LNCaP clone FGC (cell line): ENCODE data around the gene GPSM1.

ENCODE experiments used
- DNase-seq: peaks from one replicate; pipeline ENCODE4 v3.0.0-alpha.2; 2011; ENCODE audit warnings: low read depth
- H3K4me3 ChIP-seq: 2 replicates; pipeline ENCODE4 v1.5.1; 2011; ENCODE audit warnings: mild to moderate bottlenecking, low read depth, low read length, control low read depth
- CTCF ChIP-seq: IDR thresholded peaks from 2 replicates; pipeline ENCODE4 v1.5.1; 2012; ENCODE audit warnings: mild to moderate bottlenecking; ENCODE audit not compliant: control insufficient read depth, insufficient read depth; ENCODE audit errors: extremely low read depth

Gene GPSM1

GRCh38 chr9:136378170-136379002 is 51.0 kb downstream of the GPSM1 start:
- no peak overlapping the region for H3K4me3 ChIP-seq
- no peak for DNase-seq
- no peak for TF ChIP-seq CTCF

GRCh38 chr9:136379003-136379287 is 51.6 kb downstream of the GPSM1 start:
- TF ChIP-seq CTCF: no peak
- H3K4me3 ChIP-seq: no peak overlapping the region
- no peak for DNase-seq

GRCh38 chr9:136379401-136379800 is 52.1 kb downstream of the GPSM1 start:
- no peak for TF ChIP-seq CTCF
- no peak for DNase-seq
- no peak overlapping the region for H3K4me3 ChIP-seq

GRCh38 chr9:136379891-136380290 is 52.6 kb downstream of the GPSM1 start:
- H3K4me3 ChIP-seq: no peak overlapping the region
- no peak for DNase-seq
- no peak for TF ChIP-seq CTCF

- DNase-seq: no peak
- no peak for TF ChIP-seq CTCF
- no peak overlapping the region for H3K4me3 ChIP-seq
These were observed 53.0 kb downstream of the GPSM1 start for GRCh38 chr9:136380381-136380780.

- no peak for TF ChIP-seq CTCF
- no peak for DNase-seq
- no peak overlapping the region for H3K4me3 ChIP-seq
These were observed 54.0 kb downstream of the GPSM1 start for GRCh38 chr9:136381311-136381710.

GRCh38 chr9:136381966-136382513 is 54.7 kb downstream of the GPSM1 start:
- DNase-seq: no peak
- TF ChIP-seq CTCF: no peak

More at GRCh38 chr9:136381966-136382513, 54.7 kb downstream of the GPSM1 start:
- no peak overlapping the region for H3K4me3 ChIP-seq
